ENCODE measurements around the gene KIF17.
"Not testable (repeated sequence)": the region's sequence is repeated elsewhere in the genome, so short reads cannot be mapped to it uniquely, and the experiment has no call there.

KIF17 gene

DNA sequence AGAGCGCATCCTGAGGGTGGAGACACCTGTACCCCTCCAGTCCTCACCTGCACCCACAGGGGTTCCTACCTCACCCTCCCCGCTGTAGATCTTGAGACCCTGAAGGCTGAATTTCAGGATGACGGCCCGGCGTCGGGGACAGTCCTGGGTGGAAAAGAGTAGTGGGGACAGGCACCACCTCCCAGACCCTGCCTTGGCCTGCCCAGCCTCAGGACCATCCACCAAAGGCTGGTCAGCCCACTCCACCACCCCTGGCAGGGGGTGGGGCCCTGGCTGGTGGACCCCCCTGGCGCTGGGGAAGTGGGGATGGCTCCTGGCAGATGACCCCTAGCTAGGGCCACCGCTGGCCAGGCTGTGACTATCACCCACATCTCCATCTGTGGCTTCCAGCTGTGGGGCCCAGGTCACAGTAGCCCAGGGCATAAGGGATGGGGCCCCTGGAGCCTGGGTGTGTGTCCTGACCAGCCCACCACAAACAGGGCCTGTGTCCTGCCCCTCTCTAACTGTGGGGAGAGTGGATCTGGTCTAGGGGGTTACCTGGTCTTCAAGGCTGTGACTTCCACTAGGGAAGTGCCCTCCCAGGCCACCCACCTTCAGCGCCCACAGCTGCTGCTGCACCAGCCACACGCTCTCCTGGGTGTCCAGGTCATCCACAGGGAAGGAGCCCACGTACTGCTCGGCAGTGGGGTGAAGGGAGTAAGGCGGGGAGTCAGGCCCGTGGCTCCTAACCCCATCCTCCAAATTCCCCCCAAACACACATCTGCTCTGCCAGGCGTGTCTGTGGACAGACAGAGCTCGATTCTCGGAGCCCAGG is 9.3 kb upstream of the KIF17 start:
- DNase-seq, result no peak

DNA sequence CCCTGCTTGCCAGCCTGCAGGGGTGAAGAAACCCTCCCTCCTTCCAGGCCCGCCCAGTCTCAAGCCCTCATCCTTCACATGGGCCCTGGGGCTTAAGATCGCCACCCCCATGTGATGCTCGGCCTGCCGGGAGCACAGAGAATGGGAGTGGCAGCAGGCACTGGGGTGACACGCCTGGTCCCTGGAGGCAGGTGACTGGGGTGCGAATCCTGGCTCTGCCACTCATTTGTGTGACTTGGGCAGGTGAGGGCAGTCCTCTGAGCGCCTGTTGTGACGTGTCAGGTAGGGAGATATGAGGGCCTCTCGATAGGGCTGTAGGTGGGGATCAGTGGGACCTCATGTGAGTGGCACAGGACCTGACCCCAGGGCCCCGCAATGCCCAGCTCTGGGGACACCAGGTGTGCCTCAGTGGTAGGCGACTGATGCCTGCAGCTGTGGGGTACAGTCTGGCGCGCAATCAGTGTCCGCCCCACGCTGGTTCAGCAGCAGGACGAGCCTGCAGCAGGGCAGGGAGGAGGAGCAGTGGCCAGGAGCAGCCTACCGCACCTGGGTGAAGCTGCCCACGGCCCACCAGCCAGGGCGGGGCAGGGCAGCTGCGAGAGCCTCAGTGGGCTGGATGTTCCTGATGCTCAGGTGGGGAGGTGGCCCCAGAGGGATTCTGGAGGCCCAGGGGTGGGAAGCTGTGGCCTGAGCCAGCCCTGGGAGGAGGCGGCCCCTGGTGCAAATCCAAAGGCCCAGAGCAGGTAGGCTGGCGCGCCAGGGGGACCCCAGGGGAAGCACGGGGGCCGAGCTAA is 8.5 kb upstream of the KIF17 start:
- DNase-seq, result no peak

DNA sequence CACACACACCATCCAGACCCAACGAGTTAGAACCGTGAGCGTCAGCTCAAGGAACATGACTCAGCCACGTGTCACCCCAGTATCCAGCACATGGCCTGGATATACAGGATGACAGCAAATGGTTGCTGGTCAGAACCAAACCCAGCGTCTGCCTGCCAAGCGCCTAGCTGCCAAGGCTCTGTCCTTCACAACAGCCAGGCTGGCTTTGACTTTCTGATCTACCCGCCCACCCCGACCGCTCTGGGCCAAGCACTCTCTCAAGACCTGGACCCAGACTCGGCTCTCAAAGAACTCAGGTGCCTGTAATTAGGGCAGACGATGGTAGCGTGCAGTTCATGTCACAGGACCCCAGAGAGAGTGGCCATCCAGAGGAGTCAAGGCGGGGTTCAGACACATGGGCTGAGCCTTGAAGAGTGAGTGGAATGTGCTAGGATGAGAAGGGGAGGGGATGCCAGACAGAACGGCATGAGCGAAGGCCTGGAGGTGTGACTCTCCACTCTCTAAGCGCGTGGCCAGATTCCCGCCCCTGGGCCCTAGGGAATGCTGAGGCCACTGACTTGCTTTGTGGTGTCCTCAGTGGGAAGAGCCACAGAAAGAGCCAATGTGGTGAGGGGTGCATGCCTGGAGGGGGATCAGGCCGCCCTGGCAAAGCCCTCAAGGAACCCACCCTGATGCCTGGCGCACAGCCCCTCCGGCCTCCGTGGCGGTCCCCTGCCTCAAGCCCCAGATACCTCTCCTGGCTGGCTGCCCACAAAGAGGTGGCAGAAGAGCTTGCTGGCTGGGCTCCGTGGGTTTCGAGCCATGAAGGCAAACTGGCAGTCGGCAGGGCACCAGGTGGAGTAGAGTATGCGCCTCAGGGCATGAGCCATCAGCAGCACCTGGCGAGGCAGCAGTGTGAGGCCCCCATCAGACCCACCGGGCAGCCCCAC is 7.6 kb upstream of the KIF17 start:
- no peak for DNase-seq

DNA sequence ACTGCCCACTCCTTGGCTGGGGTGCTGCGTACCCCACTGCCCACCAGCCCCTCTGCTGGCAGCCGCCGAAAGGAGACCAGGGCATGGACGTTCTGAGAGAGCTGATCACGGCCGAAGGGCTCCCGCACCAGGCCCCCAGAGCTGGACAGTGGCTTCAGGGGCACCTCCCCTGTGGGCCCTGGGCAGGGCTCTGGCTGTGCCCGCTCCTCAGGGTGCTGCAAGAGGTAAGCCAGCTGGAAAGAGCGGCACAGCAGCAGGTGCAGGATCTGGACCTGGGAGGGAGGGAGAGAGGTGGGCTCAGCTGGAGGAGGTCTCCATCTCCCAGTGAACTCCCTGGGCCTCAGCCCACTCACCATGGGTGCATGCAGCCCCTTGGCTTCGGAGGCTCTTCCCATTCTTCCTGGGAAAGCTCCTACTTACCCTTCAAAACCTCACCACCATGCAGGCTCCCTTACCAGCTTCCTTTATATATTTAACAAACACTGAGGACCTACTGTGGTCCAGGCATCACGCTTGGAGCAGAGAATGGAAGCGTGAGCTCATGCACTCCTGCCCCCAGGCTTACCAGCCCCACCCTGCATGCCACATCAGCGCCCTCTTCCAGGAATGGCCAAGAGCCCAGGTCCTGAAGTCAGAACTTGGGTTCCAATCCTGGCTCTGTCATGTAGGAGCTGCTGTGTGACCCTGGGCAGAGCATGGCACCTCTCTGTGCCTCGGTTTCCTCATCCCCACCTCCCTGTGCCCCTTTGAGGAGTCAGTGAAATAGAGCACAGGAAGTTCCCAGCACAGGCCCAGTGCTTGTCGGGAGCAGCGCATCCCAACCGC is 6.8 kb upstream of the KIF17 start:
- DNase-seq, result no peak

DNA sequence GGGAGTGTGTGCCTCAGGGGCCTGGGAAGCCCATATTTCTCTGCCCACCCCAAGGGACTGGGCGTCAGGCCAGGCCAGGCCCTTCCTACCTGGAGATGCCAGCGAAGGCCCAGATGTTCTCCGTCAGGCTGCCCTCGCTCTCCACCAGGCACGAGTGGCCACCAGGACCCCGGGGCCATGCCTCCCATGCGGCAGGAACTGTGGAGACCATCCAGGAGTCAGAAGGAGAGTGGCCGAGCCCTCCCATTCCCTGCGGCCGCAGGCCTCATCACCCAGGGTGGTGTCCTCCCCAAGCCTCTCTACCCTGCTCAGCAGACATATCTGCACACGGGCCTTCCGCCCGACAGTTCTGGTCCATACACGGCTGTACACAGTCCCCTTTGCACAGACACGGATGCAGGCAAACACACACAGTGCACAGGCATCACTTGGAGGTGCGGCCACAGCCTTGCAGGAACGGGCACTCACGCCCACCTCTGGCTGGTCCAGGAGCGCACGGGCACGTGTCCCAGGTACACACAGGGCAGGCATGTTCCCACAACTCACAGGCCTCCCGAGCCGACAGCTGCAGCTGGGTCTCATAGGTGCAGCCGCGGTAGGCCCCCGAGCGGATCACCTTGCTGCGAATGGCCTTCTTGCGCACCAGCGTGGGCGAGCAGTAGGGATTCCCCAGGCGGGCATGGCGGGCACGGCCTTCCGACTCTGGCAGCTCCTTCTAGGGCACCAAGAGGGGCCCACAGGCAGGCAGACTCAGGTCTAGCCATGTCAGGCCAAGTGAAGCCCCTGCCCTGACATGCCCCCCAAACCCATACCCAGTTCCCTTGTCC is 5.9 kb upstream of the KIF17 start:
- no peak for DNase-seq

DNA sequence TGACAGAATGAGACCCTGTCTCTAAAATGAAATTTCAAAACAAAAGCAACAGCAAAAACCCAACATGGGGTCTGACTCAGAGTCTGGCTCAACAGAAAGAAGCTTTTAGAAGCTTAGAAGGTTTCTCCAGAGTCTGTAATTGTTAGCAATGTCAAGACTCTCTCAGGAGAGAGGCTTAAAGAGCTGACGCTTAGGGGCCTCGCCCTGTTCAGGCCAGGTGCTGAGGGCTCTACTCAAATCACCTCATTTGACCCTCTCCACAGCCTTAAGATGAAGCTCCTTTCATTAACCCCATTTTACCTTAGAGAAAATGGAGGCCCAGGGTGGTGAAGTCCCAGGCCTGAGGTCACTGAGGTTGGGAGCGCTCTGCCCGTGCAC is 5.3 kb upstream of the KIF17 start:
- DNase-seq, result no peak

DNA sequence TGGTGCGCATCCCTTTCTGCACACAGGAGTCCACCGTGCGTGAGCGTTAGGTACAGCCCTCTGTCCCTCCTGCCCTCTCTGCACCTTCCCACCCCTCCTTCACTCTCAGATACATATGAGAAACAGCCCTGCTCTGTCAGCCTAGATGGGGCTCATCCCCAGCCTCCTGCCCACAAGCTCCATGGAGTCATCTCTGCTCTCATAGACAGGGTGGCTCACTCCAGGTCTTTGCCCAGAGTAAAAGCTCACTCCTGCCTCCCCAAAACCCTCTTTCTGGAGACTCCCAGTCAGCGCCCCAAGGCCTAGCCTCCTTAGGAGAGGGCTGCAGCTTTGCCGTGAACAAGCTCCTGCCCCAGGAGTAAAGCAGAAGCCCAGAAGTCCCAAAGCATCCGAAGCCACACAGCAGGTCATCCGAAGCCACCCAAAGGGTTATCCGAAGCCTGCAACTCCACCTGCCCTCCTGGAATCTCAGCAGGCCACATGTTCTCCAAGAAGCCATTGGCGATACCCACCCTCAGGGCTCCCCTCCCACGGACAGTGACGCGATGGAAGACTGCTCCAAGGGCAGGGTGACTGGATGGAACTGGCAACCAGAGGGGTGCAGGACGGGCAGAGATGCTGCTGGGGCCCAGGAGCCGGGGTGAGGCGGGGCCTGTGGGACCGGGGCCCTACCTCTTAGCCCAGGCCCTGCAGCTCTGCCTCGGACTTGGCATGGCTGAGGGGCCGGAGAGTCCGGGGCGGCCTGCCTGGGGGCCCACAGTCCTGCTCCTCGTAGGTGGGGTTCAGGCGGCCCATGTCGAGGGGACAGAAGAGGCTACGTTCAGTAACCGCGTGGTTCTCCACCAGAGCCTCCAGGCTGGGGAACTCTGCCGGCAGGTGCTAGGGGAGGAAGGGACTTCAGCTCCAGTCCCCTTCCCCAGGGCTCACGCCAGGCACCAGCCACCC is 3.6 kb upstream of the KIF17 start:
- no peak for DNase-seq

DNA sequence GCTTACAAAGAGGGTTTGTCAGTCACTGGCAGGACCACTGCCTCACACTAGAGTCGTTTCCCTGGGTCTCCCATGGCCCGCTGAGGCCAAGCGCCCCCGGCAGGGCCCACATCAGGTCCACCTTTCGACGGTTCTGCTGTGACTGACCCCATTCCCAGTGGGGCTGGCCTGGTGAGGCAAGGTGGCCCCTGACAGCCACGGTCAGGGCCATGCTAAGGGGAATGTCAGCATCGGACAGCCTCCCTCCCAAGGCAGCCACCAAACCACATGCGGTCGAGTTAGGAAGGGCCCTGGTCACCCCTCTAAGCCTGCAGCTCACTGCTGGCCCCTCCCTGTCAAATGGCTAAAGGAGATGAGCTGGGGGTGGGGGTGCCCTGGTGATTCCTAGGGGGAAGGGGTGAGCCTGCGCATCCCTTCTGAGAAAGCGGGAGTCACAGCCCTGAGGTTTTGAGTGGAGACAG is 2.9 kb upstream of the KIF17 start:
- DNase-seq, result no peak

DNA sequence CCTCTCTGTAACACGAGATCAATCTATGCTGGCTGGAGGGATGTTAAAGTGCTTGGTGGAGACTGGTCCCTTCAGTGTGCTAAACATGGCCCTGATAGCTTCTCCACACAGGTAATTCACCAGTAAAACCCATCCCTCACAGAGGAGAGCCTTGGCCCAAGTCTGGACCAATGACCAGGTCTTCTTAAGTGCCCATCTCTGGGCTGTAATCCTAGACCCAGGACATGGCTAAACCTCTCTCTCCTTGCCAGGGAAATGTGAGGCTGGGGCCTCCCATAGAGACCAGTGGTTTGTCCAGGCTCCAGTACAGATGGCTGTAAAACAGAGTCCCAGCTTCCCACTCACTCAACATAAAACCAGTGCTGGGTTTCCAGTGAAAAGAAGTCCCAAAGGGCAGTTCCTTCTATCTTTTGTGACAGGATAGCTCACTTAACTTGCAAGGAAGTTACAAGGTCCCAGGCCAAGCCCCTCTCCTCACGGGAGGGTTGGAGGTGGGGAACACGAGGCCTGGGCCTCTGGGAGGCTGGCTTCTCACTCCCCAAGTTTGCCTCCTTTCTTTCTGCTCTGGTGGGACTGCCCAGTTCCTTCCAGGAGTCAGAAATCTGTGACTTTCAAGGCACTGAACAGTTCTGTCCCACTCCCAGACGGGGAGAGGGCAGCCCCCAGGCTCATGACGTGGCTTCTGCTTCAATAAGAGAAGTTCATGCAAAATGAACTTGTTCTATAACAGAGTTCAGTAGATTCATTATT is 2.2 kb upstream of the KIF17 start:
- DNase-seq, result no peak

DNA sequence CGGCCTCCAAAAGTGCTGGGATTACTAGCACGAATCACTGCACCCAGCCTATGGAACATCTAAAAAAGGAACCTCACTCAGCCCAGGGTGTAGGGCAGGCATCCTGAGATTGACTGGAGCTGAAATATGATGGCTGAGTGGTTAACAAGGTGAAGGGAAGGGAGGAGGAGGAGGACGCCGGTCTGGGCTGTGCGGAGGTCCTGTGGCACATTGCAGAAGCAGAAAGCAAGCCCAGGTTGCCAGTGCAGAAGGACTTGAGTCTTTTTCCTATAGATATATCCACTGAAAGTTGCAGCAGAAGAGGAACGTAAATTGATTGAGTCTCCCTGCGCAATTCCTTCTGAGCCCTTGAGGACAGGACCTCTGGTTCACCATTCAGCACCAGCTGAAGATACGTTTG is 1.5 kb upstream of the KIF17 start:
- DNase-seq, result no peak

DNA sequence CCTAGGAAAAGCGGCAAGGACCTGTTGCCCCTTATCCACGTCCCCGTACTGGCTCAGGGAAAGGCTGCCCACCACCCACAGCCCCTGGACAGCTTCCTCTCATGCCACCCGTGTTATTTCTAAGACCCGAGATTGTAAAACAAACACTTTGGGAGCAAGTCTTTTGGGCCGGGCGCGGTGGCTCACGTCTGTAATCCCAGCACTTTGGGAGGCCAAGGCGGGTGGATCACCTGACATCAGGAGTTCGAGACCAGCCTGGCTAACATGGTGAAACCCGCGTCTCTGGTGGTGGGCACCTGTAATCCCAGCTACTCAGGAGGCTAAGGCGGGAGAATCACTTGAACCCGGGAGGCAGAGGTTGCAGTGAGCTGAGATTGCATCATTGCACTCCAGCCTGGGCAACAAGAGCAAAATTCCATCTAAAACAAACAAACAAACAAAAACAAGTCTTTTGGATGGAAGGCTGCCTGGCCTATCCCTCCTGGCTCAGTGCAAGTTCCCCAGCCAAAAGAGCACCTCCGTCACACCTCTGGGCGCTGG is 606 bp upstream of the KIF17 start:
- DNase-seq, result not testable (repeated sequence)

DNA sequence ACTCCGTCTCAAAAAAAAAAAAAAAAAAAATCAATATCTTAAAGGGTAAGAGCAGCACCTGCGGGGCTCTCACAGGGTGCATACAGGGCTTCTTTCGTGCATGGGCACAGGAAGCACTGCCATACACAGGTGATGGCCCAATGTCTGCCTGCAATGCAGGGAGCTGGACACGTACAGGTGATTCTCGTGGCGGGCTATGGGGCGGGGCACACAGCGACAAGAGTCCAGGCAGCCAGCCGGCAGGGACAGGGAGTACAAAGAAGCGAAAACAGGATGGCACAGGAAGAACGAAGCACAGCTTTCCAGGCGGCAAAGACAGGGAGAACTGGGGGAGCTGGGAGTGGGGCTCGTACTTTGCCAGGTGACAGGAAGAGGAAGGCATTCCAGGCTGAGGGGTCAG is 1.6 kb downstream of the KIF17 start:
- DNase-seq, result no peak

DNA sequence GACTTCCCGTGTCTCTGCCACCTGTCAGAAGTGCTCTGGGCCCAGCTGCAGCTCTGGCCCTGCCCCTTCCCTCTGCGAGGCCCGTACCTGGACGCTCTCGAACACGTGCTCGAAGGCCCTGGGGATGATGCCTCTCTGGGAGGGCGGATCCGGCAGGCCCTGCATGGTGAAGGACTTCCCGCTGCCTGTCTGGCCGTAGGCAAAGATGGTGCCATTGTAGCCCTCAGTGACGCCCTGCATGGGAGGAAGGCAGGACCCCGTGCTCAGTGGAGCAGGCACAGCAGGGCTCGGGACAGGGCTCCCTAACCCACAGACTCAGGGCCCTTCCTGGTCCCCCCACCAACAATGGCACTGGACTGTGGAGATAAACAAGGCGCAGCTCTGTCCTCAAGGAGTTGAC is 2.4 kb downstream of the KIF17 start:
- DNase-seq, result no peak

DNA sequence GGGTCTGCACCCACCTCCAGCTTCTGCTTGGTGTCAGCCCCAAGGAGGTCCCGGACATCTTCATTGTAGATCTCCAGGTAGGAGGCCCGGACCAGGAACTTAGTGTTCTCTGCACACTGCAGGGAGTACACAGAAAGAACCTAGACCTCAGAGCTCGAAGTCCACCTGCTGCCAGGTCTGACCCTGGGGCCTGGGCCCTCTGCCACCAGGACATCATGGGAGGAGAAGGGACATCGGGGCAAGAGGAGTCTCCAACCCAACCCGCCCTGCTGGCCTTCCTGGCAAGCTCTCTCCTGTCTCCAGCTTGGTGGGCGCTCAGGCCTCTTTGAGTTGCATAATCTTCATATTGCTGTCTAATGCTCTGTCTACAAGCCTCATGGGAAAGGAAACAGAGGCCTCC is 4.4 kb downstream of the KIF17 start:
- no peak for DNase-seq

DNA sequence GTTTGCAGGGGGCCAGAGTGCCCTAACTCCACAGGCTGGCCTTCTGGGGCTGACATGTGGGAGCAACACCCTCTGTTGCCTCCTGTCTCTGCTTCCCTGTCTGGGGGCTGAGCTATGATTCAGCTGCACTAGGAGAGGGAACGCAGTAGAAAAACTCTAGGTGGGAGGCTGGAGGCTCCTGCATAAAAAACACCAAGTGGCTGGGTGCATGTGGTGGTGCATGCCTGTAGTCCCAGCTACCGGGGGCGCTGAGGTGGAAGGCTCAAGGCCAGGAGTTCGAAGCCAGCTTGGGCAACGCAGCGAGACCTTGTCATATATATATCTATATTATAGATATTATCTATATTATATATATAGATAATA is 5.6 kb downstream of the KIF17 start:
- DNase-seq, result no peak

DNA sequence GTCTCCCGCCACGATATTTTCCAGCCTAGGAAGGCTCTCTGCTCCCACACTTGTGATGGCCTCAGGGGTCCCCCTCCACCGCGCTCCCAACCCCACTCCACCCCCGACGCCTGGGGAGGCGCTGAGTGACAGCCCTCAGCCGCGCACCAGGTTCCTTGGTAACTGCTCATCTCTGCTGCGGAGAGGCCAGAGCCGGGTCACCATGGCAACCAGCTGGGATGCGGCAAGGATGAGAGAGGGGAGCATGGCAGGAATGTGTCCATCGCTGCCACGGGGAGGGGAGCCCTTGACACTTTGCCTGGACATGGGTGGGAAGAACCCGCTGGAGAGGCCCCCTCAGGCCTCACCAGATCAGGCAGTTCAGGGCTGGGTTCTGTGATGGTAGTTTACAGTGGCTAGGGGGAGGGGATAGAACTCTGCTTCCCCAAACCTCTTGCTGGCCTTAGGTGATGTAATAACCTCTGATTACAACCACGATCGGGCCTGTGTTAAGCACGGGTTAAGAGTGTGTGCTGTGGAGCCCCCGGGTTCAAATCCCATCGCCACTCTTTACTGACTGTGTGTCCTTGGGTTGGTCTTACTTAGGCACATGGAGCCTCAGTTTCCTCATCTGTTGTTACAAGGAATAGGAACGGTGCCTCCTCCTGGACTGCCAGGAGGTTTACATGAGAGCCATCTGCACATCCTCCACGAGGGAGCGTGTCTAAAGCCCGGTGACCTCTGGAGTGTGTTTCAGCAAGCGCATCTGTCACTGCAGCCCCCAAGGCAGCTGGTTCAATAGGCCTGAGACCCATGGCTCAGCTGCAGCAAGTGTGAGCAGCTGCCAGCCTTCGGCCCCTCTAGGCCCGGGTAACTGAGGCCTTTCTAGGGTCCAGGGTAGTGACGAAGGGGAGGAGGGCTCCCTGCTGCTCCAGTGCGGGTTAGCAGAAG is 6.3 kb downstream of the KIF17 start:
- DNase-seq, result no peak

DNA sequence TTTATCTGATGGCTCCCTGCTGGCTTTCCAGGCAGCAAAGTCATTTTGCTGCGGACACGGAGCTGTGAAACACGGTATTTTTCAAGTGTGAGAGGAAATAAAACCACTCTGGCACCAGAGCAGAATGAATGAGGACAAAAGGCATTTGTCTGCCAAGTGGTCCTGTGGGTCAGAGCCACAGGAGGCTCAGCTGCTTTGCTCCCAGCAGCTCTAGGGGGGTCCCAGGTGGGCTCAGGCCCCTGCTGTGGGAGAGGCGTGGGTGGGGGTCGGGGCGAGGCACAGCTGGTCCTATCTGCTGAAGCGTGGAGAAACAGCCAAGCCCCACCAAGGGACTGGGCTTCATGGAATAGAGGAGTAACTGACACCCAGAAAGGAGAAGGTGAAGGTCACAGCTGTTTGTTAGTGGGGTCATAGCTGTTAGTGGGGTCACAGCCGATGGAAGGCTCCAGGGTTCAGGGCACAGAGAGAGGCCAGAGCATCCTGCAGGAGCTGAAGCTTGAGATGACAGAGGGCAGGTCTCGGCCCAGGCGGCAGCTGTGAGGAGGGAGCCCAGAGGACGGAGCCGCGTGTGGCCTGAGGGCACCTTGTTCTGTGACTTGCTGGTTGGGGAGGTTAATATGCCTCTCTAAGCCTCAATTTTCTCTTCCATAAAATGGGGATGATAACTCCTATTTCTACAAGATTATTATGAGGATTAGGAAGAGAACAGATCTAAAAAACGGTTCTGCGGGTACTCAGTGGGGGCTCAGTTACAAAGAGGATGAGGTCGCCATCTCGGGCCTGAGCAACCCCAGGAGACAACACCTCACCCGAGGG is 7.1 kb downstream of the KIF17 start:
- no peak for DNase-seq
